Measurements from ENCODE around the gene SIK1.
"Not testable (repeated sequence)": the region's sequence is repeated elsewhere in the genome, so short reads cannot be mapped to it uniquely, and the experiment has no call there.

SIK1 gene

DNA sequence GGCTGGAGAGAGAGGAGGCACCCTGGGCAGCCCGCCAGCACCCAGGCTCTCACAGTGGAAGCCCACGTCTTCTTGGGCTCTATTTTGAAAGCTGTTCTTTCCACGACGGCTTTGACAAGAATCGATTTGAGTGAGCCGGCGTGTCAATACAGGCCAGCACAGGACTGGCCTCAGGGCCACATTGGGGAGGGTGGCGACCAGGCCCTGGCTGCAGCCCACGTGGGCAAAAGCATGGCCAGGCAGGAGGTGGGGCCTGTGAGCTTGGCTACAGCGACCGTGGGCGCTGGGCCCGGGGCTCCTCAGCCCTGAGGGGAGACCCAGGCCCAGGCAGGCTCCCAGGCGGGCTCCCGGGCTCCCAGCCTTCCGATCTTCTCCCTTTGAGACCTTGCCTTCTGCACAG lies 23.4 kb upstream of the SIK1 start:
- not testable (repeated sequence) for H3K36me3 ChIP-seq; H3K4me3 ChIP-seq; H3K9ac ChIP-seq; H3K4me2 ChIP-seq; H3K27ac ChIP-seq; H4K20me1 ChIP-seq; H3K9me3 ChIP-seq (replicated peaks in 1 of 11); H3K27me3 ChIP-seq; H3K4me1 ChIP-seq

DNA sequence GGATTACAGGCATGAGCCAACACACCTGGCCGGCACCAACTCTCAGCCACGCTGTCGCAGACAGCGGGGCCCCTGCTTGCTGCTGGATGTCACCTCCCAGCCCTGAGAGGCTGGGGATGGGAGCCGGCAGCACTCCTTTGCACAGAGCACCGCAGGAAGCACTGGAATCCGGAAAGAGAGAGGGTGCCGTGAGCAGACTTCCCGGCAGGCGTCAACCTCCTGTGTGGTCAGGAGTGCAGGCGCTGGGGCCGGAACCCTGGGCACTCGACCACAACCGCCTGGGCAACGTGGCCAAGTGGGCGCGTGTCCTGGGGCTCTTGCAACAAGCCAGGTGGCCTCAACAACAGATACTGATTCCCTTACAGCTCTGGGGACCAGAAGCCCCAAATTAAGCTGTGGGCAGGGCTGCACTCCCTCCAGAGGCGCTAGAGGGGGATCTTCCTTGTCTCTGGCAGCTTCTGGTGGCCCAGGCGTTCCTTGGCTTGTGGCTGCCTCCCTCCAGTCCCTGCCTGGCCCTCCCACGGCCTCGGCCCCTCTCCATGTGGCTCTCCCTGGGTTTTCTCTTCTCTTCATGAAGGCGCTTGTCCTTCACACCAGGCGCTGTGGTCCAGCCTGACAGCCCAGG lies 20.5 kb upstream of the SIK1 start:
- H3K9ac ChIP-seq; H3K27me3 ChIP-seq; H3K9me3 ChIP-seq (replicated peaks in 1 of 11); H3K36me3 ChIP-seq; H3K4me3 ChIP-seq; H4K20me1 ChIP-seq; H3K27ac ChIP-seq; H3K4me2 ChIP-seq; H3K4me1 ChIP-seq: not testable (repeated sequence)

DNA sequence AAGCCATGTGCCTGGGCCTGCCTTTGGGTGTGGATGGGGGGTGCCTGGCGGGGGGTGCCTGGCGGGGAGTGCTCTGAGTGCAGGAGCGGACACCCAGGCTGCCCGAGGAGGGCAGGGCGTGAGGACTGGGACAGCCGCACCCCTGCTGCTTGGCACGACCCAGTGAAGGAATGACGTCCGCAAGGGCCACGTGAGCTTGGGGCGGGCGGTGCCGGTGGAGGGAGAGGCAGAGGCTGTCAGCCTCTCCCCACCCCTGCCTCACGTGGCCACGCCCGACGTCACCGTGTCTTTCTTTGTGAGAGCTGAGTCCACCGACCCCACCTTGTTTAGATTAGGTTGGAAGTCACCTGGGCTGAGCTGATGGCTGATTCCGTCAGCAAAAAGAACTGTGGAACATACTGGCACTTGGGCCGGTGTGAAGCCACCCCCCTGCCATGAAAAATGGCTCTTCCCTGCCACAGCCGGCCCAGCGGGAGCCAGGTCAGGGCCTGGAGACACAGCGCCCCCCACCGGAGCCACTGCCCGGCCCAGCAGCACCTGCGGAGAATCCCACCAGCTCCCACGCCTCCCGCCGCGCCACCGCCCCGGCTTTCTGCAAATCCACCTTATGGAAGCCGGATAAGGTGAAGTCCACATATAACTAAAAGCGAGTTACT lies 19.5 kb upstream of the SIK1 start:
- H3K27ac ChIP-seq; H3K36me3 ChIP-seq; H3K4me3 ChIP-seq; H3K4me1 ChIP-seq; H4K20me1 ChIP-seq; H3K4me2 ChIP-seq; H3K27me3 ChIP-seq; H3K9ac ChIP-seq; H3K9me3 ChIP-seq (replicated peaks in 1 of 11): not testable (repeated sequence)

- not testable (repeated sequence) for H3K9me3 ChIP-seq (replicated peaks in 1 of 11); H3K9ac ChIP-seq; H3K27me3 ChIP-seq; H3K4me3 ChIP-seq; H3K27ac ChIP-seq; H3K4me1 ChIP-seq; H3K36me3 ChIP-seq; H3K4me2 ChIP-seq; H4K20me1 ChIP-seq
Measured at GRCh38 chr21:43444524-43444923, 17.6 kb upstream of the SIK1 start.

- H3K9me3 ChIP-seq (replicated peaks in 1 of 11); H3K4me2 ChIP-seq; H3K27me3 ChIP-seq; H3K4me1 ChIP-seq; H4K20me1 ChIP-seq; H3K4me3 ChIP-seq; H3K27ac ChIP-seq; H3K36me3 ChIP-seq; H3K9ac ChIP-seq: not testable (repeated sequence)
Measured at GRCh38 chr21:43442571-43442970, 15.6 kb upstream of the SIK1 start.

DNA sequence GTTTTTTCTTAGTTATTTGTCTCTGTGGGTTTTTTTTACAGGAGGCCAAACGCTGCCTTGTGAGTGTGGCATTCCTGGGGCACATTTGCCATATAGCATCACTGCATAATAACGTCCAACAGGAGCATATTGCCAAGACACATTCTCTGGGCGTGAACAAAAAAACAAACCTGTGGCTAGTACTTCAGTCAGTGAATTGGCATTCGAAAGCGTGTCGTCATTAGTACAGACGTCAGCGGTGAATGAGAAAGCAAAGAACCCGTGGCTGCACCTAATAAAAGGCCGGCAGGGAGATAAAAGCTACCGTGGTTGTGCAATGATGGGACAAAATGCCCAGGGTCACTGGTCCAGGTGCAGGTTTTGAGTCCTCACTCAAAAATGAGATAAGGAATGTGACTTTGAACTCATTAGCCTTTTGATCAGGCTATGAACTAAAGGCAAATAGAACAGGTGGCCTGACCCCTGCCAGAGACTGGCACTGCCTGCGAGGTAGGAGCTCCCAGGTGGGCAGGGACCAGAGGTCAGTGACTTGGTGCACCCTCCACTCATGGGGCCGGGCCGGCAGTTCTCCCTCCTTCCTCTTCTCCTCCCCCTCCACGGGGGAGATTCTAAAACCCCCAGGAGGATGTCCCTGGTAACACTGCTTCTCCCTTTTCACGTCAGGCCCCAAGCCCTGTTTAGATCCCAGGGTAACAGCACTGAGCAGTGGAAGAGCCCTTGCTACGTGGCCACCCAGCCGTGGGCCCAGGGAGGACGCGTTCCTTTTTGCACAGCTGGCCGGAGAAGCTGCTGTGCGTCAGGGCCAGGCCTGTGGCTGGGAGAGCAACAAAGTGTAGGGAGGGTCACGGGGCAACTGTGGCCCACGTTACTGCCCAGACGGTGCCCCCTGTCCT lies 14.2 kb upstream of the SIK1 start:
- H4K20me1 ChIP-seq; H3K4me2 ChIP-seq; H3K36me3 ChIP-seq; H3K4me1 ChIP-seq; H3K27me3 ChIP-seq; H3K4me3 ChIP-seq; H3K9ac ChIP-seq; H3K27ac ChIP-seq; H3K9me3 ChIP-seq (replicated peaks in 1 of 11): not testable (repeated sequence)

DNA sequence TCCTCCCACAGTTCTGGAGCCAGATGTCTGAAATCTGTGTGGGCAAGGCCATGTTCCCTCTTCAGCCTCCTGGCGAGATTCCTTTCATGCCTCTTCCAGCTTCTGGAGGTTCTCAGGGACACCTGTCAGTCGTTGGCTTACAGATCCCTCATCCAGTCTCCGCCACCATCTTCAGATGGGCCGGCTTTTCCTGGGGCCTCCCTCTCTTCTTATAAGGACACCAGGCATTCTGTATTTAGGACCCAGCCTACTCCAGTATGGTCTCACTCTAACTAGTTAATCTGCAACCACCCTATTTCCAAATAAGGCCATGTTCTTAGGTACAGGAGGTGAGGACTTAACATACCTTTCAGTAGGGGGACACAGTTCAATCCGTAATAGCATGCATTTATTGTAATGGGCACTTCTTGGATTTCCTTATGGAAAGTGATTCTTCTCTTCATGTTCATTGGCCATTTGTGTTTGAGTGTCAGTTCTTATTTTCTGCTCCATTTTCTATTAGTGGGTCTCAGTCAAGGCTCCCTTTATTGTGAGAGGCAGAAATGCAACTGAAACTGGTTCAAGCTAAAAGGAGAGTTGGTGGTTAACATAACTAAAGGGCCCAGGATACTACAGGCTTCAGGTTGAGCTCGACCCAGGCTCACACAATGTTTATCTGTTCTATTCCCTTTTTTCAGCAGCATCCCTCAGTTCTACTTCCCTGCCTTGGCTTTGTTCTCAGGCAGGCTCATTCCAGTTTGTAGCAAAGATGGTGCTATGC lies 12.6 kb upstream of the SIK1 start:
- not testable (repeated sequence) for H3K27ac ChIP-seq; H3K9ac ChIP-seq; H3K27me3 ChIP-seq; H4K20me1 ChIP-seq; H3K4me3 ChIP-seq; H3K36me3 ChIP-seq; H3K9me3 ChIP-seq (replicated peaks in 1 of 11); H3K4me1 ChIP-seq; H3K4me2 ChIP-seq

DNA sequence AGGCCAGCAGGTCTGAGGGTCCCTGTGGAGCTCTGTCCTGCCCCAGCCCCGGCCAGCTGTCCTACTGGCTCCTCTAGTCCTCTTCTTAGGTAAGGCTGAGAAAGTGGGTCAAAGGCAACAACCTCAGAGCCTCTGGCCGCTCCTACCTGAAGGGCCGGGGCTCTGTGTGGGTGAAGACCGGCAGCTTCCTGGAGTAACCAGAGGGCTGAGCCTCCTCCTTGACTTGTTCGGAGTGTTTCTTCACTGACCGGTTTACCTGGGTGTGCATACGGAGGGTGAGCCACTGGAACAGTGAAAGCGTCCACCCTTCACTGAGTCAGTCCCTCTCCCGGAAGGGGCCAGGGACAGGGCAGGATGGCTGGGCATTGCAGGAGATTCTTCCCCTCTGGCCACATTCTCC lies 9.3 kb upstream of the SIK1 start:
- H3K4me1 ChIP-seq; H3K27me3 ChIP-seq; H3K27ac ChIP-seq; H4K20me1 ChIP-seq; H3K4me3 ChIP-seq; H3K36me3 ChIP-seq; H3K4me2 ChIP-seq; H3K9ac ChIP-seq; H3K9me3 ChIP-seq (replicated peaks in 1 of 11): not testable (repeated sequence)

DNA sequence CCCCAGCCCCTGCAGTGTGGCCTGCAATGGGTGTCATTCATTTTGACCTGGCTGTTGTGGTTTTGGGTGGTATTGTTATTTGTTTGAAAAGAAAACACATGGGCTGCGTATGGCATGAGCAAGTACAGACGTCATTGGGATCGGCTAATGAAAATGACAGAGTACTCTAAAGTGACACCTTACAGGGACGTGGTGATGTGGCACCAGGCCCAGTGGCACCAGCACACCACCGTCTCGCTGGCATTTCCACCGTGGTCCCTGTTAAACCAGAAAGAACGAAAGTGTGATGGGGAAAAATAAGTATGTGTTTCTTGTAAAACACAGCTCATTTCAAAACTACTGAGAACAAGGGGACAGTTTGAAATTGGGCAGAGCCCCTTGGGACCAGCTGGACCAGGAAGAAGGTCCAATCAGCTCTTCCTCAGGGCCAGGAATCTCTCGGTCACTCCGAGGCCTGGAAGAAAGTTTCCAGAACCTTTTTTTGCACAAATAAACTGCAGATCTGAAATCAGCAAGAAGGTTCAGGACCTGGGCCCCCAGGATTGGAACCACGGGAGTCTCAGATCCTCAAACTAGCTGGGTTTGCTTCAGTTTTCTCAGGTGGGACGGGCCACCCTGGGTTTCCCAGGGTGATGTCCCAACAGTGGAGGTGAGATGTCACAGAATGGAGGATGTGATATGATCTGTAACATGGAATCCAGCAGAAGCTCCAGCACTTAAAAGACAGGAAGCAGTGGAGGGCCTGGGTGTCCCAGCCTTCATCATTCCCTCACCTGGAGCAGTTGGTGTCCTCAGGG lies 6.6 kb upstream of the SIK1 start:
- not testable (repeated sequence) for H3K4me1 ChIP-seq; H3K36me3 ChIP-seq; H3K4me3 ChIP-seq; H3K27ac ChIP-seq; H3K9me3 ChIP-seq (replicated peaks in 1 of 11); H3K27me3 ChIP-seq; H3K9ac ChIP-seq; H4K20me1 ChIP-seq; H3K4me2 ChIP-seq

DNA sequence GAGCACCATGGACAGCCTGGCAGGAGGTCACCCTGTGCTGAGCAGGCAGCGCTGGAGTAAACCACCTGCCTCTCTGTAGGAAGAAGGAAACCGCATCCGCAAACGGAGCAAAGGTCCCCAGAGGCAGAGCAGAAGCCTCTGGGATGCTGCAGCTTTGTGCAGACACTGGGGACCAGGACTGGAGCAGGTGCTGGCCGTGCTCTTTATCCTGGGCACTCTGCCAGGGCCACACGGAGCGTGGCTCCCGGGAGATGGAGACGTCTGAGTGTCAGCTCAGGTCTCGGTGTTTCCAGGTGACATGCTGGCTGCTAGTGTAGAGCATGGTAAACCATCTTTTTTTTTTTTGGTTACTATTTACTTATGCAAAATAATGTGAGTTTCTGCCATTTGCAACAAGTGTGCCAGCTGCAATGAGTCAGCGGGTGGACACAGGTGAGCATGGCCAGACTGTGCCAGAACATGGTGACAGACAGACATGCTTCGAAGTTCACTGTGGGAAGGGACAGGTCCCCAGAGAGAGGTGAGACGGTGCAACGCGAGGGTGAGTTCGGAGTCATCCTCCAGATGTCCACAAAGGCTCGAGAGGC lies 4.0 kb upstream of the SIK1 start:
- not testable (repeated sequence) for H3K4me3 ChIP-seq; H3K4me1 ChIP-seq; H3K27me3 ChIP-seq; H3K4me2 ChIP-seq; H3K9me3 ChIP-seq (replicated peaks in 1 of 11); H4K20me1 ChIP-seq; H3K9ac ChIP-seq; H3K36me3 ChIP-seq; H3K27ac ChIP-seq

- H4K20me1 ChIP-seq; H3K36me3 ChIP-seq; H3K27me3 ChIP-seq; H3K27ac ChIP-seq; H3K9ac ChIP-seq; H3K4me2 ChIP-seq; H3K9me3 ChIP-seq (replicated peaks in 1 of 11); H3K4me1 ChIP-seq; H3K4me3 ChIP-seq: not testable (repeated sequence)
Measured at GRCh38 chr21:43428964-43429363, 2.0 kb upstream of the SIK1 start.

GRCh38 chr21:43427242-43427559 lies 270 bp upstream of the SIK1 start:
- not testable (repeated sequence) for H3K4me1 ChIP-seq; H3K4me2 ChIP-seq; H3K27ac ChIP-seq; H3K9me3 ChIP-seq (replicated peaks in 1 of 11); H4K20me1 ChIP-seq; H3K9ac ChIP-seq; H3K27me3 ChIP-seq; H3K4me3 ChIP-seq; H3K36me3 ChIP-seq

DNA sequence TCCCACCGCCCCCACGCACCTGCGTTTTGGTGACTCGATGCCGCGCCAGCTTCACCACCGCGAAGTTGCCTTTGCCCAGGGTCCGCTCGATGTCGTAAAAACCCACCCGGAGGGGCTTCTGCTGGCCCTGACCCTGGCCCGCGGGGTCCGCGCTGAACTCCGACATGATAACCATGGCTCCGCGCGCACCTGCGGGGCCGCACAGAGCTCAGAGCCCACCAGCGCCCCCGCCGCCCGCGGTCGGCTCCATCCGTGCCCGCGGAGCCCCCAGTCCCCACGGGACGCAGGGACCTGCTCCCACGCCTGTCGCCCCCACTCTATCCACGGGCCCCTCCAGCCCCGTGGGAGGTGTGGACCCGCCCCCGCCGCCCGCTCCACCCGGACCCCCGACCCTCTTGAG lies 927 bp downstream of the SIK1 start:
- not testable (repeated sequence) for H3K36me3 ChIP-seq; H4K20me1 ChIP-seq; H3K27ac ChIP-seq; H3K4me1 ChIP-seq; H3K4me3 ChIP-seq; H3K27me3 ChIP-seq; H3K9me3 ChIP-seq (replicated peaks in 1 of 11); H3K9ac ChIP-seq; H3K4me2 ChIP-seq
